ENCODE results near the gene PLXNA4. TPM values are rescaled to one million over a fixed set of nuclear protein-coding genes. Genes with fewer than 3 reads are reported as not detected.

Gene PLXNA4
- total RNA-seq, 1 donor from 2014 or later = 10.6 TPM

DNA sequence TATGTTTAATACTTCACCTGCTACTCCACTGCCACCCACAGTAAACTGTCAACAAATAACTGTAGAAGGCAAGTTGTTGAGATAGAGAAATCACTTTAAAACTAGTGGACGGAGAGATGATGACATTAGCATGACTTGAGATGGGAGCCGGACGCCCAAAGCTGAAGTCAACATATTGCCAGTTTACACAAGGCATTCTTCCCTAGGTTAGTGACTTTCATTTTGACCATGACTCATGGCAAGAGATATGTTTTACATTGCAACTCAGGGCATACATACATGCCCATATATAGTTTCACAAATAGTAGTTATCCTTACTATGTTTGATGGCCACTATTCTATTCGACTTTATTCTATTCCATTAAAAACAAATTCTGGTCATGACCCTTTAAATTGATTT is 296.6 kb downstream of the PLXNA4 start:
- intact Hi-C loops (cut with micrococcal nuclease) = no loop called here

DNA sequence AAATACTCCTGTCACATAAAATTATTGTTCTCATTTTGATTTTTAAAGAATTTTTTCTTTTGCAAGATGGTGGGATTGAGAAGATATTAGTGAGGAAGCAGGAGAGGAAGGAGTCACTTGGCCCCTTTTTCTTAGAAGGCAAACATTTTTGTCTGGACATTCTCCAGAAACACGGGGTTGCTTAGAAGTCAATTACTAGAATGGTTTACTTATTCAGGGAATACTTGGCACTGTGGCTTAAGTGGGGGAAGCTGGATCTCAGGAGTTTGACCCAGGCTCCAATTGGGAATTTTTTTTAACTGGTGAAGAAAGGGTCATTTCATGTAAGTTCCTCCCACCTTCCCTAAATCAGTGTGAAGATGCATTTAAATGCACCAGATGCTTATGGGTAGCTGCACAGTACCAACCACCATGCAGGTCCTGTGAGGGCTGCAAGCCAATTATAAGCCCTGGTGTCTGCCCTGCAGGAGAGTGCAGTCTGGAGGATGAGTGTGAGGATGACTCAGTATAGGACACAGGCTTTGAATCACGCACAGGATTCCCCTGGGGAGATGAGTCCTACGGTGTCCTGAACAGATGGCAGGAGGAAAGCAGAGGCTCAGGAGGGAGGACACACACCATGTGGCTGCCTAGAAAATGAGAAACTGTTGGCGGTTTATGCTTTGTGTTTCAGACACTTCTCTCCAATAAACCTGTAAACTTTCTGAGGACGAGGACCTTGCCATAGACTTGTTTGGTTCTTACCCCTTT is 299.1 kb downstream of the PLXNA4 start:
- intact Hi-C loops (cut with micrococcal nuclease) = no loop called here

DNA sequence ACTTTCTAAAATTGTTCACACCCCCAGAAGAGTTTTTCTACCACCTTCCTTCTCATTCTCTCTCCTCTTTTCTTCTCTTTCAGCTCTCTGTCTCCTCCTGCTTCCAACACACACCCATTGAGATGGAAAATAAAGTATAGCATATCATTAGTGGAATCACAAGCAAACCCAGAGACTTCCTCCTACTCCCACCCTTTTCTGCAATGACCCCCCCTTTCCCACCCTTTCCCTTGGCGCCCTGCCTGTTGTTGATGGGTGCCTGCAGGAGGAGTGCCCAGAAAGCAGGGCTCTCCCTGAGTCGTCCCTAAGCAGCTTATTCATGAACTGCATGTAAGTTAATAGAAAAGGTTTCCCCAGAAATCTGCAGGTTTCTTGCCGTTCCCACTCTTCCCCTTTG is 300.0 kb downstream of the PLXNA4 start:
- intact Hi-C loops (cut with micrococcal nuclease) = no loop called here

DNA sequence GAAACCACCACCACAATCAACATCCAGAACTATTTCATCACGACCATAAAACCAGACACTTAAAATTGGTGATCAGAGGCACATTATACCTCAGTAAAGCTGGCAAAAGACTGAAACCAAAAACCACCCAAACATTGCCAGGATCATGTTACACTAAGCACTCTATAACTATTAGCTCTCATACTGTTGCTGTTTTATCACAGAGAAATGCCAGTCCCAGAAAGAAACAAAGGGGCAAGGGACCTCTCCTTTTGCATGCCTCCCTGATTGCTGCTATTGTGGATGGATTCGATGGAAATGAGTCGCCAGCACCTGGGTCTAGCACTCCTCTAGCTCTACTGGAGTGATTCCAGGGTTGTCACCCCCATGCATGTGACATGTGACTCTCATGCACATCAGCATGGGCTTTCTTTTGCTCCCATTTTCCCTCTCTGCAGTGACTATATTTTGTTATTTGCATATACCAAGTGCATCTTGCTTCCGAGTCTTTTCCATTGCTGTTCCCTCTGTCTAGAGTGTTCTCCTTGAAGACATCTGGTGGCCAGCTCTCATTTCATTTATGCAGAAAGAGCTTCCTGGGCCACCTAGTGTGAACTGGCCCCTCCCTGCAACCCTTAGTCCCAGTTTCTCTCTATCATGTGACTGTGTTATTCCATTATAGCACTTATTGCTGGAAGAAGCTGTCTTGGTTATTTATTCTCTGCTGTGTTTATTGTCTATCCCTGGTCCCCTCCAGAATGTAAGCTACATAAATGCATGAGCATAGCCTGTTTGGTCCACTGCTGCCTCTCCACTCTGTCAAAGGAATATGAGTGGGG is 300.6 kb downstream of the PLXNA4 start:
- intact Hi-C loops (cut with micrococcal nuclease) = no loop called here

DNA sequence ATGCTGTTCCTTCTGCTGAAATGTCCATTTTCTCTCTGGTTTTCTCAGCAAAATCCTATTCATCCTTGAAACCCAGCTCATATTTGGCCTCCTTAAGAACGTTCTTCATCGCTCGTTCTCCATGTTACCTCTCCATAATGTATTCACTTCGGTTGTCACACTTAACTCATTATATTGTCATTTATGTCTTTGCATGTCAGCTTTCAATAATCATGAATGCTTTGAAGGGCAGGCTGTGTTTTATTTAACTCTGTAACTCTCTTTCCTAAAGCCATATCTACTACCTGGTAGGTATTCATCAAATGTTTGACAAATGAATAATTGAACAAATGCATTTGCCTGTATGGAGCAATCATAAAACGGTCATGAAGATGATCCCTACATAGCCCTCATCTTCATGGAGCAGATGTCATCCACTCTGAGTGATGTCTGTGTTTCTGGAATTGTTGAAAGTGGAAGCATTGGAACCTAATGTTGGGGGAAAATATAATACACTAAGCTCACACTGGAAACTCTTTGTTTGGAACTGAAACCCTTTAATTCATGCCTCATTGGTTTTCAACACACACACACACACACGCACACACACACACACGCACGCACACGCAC is 303.4 kb downstream of the PLXNA4 start:
- intact Hi-C loops (cut with micrococcal nuclease) = no loop called here

DNA sequence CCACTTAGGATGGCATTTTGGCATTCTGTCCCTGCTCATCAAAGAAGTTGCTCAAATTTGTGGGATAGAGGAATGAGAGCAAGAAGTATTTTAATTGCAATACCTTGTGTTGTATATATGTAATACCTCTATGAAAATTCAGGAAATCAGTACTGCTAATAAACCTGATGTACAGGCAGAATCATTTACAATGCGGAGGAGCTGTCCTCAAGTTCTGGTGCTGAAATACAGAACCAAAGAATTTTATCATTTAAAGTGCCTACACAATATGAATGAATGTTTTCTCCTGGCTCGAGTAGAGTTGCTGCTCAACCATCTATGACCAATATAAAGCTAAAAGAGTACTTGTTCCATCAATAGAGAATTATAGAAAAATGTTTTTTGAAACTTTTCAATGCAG is 305.8 kb downstream of the PLXNA4 start:
- intact Hi-C loops (cut with micrococcal nuclease) = no loop called here

DNA sequence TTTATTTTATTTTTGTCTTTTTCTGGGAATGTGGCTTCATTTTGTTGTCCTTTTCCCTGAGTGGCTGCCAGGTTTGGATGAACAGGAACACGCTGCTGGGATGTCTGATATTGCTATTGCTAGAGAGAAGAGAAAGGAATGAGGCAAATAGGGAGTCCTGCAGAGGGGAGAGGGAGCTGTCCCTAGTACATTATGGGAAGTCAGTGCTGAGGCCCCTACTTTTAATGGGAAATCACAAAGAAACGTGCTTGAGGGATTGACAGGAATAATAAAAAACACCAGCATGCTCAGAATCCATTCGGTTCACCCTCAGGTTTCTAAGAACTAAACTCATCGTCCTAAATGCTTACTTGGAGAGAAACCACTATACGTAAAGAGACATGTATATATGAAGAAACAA is 306.6 kb downstream of the PLXNA4 start:
- intact Hi-C loops (cut with micrococcal nuclease) = no loop called here

DNA sequence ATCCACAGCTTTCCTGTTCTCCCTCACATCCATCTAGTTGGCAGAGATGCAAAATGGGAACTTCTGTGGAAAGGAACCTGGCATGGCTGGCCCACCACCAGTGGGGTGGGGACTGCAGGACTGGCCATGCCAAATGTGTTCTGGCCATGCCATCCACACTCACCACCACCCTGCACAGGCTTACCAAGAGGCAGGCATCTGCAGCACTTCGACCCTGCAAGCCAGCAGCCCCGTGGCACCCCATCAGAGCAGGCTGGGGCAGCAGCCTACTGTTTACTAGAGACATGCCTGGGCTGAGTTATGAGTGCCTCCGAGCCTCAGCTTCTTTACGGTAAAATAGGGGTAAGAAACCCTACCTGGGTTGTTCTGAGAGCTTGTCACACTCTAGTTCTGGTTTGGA is 313.1 kb downstream of the PLXNA4 start:
- intact Hi-C loops (cut with micrococcal nuclease) = no loop called here

DNA sequence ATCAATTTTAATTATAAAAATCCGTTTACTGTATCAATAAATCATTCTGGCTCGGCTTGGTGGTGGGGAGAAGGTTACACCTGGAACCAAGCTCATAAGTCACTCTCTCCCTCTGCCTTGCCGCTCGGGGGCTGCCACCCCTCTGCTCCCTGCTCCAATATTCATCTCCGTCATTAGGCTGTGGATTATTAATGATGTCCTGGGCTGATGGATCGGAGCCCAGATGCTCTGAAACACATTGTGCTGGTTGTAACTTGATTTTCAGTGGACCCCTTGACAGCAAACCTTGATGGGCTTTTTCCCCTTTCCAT is 314.2 kb downstream of the PLXNA4 start:
- intact Hi-C loops (cut with micrococcal nuclease) = no loop called here

DNA sequence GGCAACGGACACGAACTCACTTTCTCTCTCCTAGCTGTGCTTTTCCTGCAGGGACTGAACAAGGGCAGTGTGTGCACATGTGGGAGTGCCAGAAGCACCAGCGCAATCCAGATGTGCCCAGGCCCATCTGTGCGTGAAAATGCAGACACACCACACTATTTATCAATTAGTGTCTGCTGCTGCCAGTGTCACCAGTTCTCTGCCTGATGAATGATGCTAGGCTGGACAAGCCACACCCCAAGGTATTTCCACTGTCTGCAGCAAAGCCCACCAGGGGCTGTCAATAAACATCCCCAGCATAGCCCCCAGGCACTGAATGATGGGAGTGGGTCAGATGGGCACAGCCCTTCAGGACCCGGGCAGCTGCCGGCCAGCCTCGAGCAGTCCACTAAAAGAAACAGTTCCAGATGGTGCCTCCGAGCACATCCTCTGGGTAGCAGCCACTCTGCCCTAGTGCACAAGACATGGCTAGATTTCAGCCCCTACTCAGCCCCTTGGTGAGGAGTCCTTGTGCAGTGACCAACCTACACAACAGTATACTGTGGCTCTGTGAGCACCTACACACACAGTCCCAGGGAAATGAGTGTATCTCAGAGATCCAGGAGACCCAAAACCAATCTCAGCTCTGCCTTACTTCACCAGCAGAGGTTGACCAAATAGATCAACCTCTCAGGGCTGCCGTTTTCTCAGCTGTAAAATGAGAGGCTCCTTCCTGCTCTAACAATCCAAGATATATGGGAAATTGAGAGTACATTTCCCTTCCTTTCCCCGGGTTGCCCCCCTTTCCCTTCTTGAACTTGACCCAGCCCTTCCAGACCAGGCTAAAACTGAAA is 314.7 kb downstream of the PLXNA4 start:
- intact Hi-C loops (cut with micrococcal nuclease) = no loop called here

DNA sequence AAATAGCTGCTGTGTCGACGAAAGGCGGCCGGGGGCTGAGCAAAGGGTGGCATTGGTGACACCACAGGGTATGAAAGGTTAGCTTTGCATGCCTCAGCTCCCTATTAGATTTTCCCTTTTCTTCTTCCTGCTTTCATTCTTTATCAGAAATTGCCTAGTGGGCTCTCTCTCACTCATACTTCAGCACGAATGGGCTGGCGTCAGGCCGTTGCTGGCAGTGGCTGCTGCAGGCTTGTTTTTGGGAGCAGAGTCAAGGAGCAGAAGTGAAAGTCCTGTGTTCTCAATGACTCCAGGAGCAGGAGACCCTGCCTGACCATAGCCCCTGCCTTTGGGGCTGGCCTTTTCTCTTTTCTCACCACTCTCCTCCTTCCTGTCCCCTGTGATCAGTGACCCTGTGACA is 318.0 kb downstream of the PLXNA4 start:
- intact Hi-C loops (cut with micrococcal nuclease) = no loop called here

DNA sequence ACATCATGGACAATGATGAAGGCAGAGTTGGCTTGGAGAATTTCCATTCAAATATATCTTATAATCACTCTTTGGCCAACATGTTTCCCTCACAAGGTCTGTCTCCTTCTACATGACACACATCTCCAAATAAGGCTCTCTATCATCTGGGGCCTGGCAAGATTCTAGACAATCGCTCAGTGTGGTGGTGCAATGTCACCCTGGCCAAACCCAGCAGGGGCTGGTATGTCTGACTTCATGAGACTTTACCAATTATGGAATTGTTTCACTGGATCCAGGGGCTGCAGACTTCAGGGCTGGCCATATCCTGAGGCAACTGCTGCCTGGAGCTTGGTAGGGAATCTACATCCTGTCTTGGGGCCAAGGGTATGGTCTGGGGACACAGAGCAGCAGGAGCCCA is 319.0 kb downstream of the PLXNA4 start:
- intact Hi-C loops (cut with micrococcal nuclease) = no loop called here

DNA sequence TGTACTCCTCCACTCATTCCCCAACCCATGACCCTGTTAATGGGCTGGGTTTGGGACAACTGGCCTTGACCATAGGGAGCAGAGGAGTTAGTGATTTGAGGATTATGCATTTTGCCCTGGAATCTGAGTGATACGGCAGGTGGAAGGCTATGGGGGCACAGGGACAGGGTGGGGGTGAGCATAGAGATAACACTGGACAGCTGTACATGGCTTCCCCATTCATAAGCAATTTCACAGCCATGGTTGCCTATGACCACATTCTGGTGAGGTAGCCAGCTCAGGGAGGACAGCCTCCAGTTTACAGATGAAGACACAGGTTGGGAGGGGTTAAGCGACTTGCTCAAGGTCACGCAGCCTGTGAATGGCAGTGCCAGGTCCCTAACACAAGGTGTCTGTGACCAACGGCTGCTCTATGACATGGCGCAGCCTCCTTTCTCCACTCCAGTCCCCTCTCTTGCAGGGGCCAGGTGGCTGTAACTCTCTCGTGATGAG is 319.5 kb downstream of the PLXNA4 start:
- intact Hi-C loops (cut with micrococcal nuclease) = no loop called here

DNA sequence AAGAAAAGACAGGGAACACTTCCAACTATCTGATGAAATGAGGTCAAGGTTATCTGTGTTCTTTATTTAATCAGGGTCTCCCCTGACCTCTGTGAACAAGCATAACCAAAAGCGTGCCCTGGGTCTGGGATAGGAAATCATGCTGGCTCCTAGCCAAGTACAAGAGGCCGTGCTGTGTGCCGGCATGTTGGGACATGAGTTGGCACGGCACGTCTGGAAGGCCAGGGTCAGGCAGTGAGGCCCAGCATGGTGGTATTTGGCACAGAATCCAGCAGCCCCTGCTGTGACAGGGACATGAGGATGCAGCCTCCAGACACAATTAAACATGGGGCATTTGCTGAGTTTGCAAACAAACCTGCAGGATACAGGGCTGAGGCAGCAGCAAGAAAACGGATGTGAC is 320.4 kb downstream of the PLXNA4 start:
- intact Hi-C loops (cut with micrococcal nuclease) = no loop called here

DNA sequence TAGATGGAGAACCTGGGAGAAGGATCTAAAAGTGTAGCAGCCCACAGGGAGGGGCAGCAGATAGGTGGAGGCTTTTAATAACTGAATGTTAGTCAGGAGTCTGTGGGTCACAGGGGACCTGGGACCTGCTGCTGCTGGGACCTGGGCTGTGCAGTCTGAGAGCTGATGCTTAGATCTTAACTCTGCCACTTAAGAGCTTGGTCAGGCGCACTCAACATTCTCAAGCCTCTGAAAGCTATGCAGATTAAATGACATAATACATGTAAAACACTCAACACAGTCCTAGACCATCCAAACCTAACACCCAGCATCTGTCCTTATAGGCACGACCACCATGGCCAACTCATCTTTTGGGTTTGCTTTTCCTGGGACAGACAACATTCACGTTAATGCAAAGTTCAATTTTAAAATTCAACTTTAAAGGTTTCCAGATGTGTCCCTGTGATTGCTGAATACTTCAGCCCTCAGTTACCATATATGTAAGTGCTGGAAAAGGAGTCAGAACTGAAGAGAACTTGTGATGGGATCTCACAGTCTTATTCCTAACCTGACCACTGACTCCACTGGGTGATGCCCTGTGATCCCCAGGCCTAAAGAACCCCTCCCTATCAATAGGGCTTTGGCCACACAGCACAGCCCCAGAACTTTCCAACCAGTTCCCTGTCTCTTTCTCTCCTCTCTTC is 321.0 kb downstream of the PLXNA4 start:
- intact Hi-C loops (cut with micrococcal nuclease) = no loop called here

DNA sequence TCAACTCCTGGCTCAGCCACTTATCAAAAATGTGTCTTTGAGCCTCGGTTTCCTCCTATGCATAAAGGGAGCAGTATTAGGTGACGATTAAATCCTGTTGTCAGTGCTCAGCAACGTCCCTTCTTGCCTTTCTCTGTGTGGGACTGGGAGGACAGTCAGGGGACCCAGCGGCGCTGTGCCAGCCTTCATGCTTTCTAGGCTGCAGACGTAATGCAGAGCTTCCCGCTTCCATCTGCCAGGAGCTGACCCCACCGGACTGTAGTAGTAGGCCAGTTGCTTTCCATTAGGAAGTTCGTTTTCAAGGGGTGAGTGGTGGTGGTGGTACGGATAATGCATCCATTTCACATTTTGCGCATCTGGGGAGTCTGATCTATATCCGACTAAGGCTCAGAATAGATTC is 321.8 kb downstream of the PLXNA4 start:
- intact Hi-C loops (cut with micrococcal nuclease) = no loop called here

DNA sequence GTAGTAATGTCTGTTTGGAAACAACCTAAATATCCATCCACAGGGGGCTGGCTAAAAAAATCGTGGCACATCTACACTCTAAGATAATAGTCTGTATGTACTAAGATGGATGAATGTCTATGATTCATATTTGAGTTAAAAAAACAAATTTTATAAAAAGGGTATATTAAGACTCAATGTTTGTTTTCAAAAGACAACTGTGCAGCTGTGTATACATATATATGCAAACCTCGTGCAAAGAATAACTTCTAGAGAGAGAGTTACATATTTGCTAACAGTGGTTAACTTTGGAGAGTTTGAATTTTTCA is 323.5 kb downstream of the PLXNA4 start:
- intact Hi-C loops (cut with micrococcal nuclease) = no loop called here

DNA sequence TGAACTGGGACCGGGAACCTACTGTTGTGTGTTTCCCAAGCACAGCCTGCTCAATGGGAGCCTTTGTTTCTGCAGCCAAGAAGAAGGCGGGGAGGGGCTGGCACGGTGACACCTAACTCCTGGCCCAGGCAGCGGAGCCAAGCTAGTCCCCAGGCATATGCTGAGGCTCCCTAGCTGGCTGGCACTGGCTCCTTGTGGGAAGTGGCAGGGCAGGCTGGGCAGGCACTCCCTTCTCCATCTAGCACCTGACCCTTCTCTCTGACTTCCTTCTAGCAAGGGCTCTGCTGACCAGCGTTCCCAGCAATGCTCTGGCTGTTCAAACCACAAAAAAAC is 325.0 kb downstream of the PLXNA4 start:
- intact Hi-C loops (cut with micrococcal nuclease) = no loop called here

DNA sequence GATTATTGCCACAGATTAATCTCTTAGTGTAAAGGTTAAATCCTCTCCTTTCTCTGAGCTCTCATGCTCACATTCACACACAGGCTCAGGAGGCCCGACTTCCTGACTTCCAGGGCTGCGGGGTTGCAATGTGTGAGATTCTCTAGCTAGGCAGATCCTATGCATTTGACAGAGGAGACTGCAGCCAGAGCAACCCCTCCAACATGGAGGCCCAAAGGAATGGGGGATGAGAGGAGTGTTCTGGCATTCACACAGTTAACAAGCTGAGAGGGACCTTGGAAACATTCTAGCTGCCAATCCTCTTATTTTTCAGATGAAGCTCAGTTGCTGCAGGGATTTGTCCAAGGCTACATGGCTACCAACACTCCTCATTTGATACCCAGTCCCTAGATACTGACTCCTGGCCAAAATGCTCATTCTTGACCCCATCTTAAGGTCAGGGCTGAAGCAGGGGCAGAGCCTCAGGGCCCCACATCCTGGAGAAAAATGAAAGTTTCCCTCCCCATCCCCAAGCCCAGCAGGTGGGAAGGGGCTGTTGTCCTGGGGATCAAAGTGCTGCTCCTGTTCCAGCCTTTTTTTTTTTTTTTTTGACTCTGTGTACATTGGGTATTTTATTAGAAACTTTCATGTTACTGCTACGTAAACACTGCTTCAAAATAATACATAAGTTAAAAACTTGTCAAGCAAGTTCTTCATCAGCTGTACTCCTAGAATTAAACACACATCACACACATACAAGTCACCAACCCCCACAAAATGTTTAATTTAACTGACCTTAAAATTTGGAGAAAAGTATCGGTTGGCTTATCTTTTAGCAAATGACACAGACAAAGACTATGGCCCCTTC is 325.6 kb downstream of the PLXNA4 start:
- intact Hi-C loops (cut with micrococcal nuclease) = no loop called here

DNA sequence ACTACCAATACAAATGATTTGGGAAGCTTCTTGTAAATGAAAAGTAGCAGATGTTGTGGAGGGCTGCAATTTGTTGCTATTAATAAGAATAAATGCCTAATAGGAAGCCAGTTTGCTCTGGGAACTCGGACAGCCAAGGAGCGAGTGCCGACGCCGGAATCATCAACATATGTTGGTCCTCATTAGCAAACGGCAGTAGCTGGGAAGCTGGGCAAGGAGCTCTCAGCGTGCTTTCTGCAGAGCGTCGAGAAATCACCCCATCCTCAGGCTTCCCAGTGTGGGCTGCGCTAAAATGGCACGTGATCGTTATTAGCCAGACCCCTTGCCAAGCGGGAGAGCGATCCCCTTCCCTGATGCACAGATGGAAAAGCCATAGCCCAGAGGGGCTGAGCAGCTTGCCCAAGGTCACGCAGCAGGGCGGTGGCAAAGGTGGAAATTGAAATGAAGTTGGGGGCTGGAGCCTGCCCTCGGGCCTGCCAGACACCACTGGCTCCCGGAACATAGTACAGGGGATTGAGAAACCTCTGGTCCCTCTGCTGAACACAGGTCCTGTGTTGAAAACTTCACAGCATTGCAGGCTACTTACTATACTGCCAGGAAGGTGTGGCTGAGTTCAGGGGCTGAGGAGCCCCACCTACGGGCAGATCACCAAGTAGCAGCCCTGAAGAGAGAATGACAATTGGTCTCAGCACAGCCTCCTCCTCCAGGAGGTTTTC is 326.9 kb downstream of the PLXNA4 start:
- intact Hi-C loops (cut with micrococcal nuclease) = no loop called here

Data from T-helper 2 cell treated with Interferon-gamma antibody and Interleukin-4, amounts not matched to agents 100 ng/mL and 5 ng/mL, for 36 hours (primary cell).